Measurements from ENCODE around the gene FAM20C. TPM values are rescaled to one million over a fixed set of nuclear protein-coding genes. Genes with fewer than 3 reads are reported as not detected.
"Not testable (repeated sequence)": the region's sequence is repeated elsewhere in the genome, so short reads cannot be mapped to it uniquely, and the experiment has no call there.

Gene FAM20C
- total RNA-seq, 1 donor from 2014 or later, result 22.1 TPM

DNA sequence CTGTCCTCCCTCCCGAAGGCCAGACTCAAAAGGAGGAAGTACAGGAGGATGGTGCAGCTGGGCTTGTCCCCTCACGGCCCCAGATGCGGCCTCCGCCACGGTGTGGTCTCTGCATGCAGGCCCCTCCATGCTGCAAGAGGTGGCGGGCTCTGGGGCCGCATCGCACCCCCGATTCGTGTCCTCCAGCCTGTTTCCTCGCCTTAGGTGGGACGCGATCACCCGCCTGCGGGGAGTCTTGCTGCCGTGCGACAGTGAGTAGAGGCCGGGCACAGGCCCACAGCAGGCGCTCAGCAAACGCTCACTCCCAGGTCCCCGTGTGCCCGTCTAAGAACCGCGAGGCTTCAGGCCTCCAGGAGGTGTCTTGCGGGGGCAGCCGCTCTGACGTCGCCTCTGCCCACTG lies 13.9 kb upstream of the FAM20C start:
- no peak overlapping the region for H3K27ac ChIP-seq
- TF ChIP-seq CTCF (IDR thresholded peaks at IDR 0.05) (no peak), POLR2AphosphoS5 (IDR thresholded peaks at IDR 0.05; ENCODE audit: insufficient read depth in 1 of 2, low read depth in 1 of 2) (no peak), POLR2A (IDR thresholded peaks at IDR 0.05) (no peak)

DNA sequence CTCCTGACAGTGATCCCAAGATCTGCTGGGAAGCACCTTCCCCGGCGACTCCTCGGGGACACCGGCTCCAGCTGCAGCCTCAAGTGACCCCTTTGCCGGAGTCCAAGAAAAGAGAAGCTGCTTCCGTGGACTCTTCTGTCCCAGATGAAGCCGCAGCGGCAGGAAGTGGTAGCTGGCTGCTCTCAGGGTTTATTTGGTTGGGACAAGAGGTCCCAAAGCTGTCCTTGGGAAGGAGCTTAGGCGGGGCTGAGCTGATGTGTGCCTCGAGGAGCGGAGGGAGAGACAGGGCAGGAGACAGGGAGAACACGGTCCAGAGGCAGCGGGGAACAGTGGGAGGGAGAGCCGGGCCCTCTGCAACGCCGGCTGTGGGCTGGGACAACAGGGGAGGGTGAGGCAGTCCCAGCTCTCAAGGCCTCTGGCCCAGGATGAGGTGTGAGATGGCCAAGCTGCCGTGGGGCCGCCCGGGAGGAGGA lies 13.1 kb upstream of the FAM20C start:
- intact Hi-C loops (cut with DNase I), result no loop called here
- Histone ChIP-seq H3K27me3 (no peaks in the 10 kb centered on the region), H3K27ac (no peak overlapping the region), H3K4me1 (peaks cover 7% of the 10 kb centered on the region), H3K36me3 (no peaks in the 10 kb centered on the region), H3K9me3 (no peaks in the 10 kb centered on the region), H3K4me3 (no peak overlapping the region)
- TF ChIP-seq POLR2A (IDR thresholded peaks at IDR 0.05) (no peak), POLR2AphosphoS5 (IDR thresholded peaks at IDR 0.05; ENCODE audit: insufficient read depth in 1 of 2, low read depth in 1 of 2) (no peak)
- no peak for DNase-seq (ENCODE audit: extremely low spot score in 2 of 2)

More for the DNA sequence above, 13.9 kb upstream of the FAM20C start:
- no peaks in the 10 kb centered on the region for H3K27me3 ChIP-seq
- H3K36me3 ChIP-seq, result no peaks in the 10 kb centered on the region
- H3K4me3 ChIP-seq, result no peak overlapping the region
- H3K9me3 ChIP-seq, result no peaks in the 10 kb centered on the region
- no peaks in the 10 kb centered on the region for H3K4me1 ChIP-seq
- intact Hi-C loops (cut with DNase I), result no loop called here
- no peak for DNase-seq (ENCODE audit: extremely low spot score in 2 of 2)

GRCh38 chr7:179948-180694 lies 12.2 kb upstream of the FAM20C start:
- no peaks in the 10 kb centered on the region for H3K27me3 ChIP-seq
- TF ChIP-seq POLR2A (IDR thresholded peaks at IDR 0.05), result no peak
- no peak for TF ChIP-seq CTCF (IDR thresholded peaks at IDR 0.05)
- TF ChIP-seq POLR2AphosphoS5 (IDR thresholded peaks at IDR 0.05; ENCODE audit: insufficient read depth in 1 of 2, low read depth in 1 of 2), result no peak
- no peak for DNase-seq (ENCODE audit: extremely low spot score in 2 of 2)
- H3K36me3 ChIP-seq, result no peaks in the 10 kb centered on the region
- no peaks in the 10 kb centered on the region for H3K9me3 ChIP-seq
- no peak overlapping the region for H3K27ac ChIP-seq
- no peak overlapping the region for H3K4me3 ChIP-seq
- peaks cover 10% of the 10 kb centered on the region for H3K4me1 ChIP-seq
- intact Hi-C loops (cut with DNase I), result no loop called here

GRCh38 chr7:181738-182137 lies 10.6 kb upstream of the FAM20C start:
- Histone ChIP-seq H3K4me1 (peaks cover 10% of the 10 kb centered on the region), H3K27me3 (no peaks in the 10 kb centered on the region), H3K36me3 (no peaks in the 10 kb centered on the region), H3K4me3 (no peak overlapping the region), H3K27ac (no peak overlapping the region), H3K9me3 (no peaks in the 10 kb centered on the region)
- TF ChIP-seq CTCF (IDR thresholded peaks at IDR 0.05) (no peak), POLR2AphosphoS5 (IDR thresholded peaks at IDR 0.05; ENCODE audit: insufficient read depth in 1 of 2, low read depth in 1 of 2) (no peak)
- DNase-seq (ENCODE audit: extremely low spot score in 2 of 2), result no peak
- intact Hi-C loops (cut with DNase I), result no loop called here

DNA sequence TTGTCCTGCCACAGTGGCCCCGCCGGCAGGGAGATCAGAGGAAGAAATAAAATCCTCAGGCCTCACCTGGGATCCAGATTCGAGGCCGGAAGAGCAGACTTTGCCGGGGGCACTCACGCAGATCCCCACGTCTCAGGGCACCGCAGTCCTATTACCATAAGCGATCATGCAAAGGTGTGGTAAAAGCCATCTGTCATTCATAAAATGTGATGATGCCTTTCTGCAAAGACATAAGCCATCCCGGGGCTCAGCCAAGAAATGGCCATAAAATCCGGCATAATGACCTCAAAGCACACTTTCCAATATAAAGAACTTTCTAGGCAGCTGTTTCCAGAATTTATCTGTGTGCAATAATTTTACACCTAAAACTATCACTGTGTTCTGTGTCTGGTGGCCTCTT lies 9.9 kb upstream of the FAM20C start:
- DNase-seq (ENCODE audit: extremely low spot score in 2 of 2); H3K4me3 ChIP-seq; H3K27me3 ChIP-seq; intact Hi-C loops (cut with DNase I); H3K36me3 ChIP-seq; H3K9me3 ChIP-seq; H3K27ac ChIP-seq: not testable (repeated sequence)
- H3K4me1 ChIP-seq, result peaks cover 10% of the 10 kb centered on the region

DNA sequence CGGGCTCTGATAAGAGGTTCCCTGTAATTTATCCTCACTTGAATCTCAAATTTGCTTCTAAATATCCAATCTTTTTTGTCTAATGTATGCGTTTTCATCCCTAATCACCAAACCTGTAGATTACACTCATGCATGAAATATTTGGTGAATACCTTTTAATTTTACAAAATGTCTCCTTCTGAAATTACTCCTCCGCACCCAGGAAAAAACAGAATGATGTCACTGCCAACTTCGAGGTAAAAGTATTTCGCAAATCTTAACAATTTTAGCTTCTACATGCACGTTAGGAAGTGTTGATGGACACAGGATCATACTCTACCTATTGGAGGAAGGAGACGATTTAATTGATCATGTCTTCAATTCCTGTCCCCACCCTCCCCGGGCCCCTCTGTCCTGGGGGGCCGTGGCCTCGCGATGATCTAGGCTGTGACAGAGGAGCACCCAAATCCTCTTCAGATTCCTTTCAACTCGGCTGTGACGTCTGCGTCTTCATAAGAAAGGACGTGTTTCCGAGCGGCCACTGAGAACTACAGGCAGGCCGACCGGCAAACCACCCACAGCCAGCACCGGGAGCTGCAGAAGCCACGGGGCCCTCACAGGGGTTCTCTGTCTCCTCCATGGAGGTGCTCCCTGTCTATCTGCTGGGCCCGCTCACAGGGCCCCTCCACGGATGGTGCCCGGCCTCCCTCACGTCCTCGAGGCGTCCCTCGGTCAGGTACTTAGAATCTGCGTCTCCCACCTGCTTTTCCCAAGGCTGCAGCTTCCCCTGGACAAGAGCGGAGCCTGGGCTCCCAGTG lies 8.7 kb upstream of the FAM20C start:
- intact Hi-C loops (cut with DNase I), result no loop called here
- H3K27ac ChIP-seq, result peak overlapping the region; percentile 52

More for the DNA sequence above, 8.7 kb upstream of the FAM20C start:
- no peak for DNase-seq (ENCODE audit: extremely low spot score in 2 of 2)
- H3K4me3 ChIP-seq, result no peak overlapping the region
- H3K27me3 ChIP-seq, result no peaks in the 10 kb centered on the region
- H3K9me3 ChIP-seq, result no peaks in the 10 kb centered on the region
- peaks cover 10% of the 10 kb centered on the region for H3K4me1 ChIP-seq
- TF ChIP-seq CTCF (IDR thresholded peaks at IDR 0.05) (no peak), POLR2AphosphoS5 (IDR thresholded peaks at IDR 0.05; ENCODE audit: insufficient read depth in 1 of 2, low read depth in 1 of 2) (no peak), POLR2A (IDR thresholded peaks at IDR 0.05) (no peak)
- H3K36me3 ChIP-seq, result no peaks in the 10 kb centered on the region
